ENCODE data around the gene XYLT1. TPM values are rescaled to one million over a fixed set of nuclear protein-coding genes. Genes with fewer than 3 reads are reported as not detected.

Gene XYLT1
- total and polyA plus RNA-seq, 2 of the 8 experiments (the other 6 are each of a cell fraction or from before 2014, with no cell fraction given): 6.6 to 25.4 TPM

- TF ChIP-seq, protein P1, sequence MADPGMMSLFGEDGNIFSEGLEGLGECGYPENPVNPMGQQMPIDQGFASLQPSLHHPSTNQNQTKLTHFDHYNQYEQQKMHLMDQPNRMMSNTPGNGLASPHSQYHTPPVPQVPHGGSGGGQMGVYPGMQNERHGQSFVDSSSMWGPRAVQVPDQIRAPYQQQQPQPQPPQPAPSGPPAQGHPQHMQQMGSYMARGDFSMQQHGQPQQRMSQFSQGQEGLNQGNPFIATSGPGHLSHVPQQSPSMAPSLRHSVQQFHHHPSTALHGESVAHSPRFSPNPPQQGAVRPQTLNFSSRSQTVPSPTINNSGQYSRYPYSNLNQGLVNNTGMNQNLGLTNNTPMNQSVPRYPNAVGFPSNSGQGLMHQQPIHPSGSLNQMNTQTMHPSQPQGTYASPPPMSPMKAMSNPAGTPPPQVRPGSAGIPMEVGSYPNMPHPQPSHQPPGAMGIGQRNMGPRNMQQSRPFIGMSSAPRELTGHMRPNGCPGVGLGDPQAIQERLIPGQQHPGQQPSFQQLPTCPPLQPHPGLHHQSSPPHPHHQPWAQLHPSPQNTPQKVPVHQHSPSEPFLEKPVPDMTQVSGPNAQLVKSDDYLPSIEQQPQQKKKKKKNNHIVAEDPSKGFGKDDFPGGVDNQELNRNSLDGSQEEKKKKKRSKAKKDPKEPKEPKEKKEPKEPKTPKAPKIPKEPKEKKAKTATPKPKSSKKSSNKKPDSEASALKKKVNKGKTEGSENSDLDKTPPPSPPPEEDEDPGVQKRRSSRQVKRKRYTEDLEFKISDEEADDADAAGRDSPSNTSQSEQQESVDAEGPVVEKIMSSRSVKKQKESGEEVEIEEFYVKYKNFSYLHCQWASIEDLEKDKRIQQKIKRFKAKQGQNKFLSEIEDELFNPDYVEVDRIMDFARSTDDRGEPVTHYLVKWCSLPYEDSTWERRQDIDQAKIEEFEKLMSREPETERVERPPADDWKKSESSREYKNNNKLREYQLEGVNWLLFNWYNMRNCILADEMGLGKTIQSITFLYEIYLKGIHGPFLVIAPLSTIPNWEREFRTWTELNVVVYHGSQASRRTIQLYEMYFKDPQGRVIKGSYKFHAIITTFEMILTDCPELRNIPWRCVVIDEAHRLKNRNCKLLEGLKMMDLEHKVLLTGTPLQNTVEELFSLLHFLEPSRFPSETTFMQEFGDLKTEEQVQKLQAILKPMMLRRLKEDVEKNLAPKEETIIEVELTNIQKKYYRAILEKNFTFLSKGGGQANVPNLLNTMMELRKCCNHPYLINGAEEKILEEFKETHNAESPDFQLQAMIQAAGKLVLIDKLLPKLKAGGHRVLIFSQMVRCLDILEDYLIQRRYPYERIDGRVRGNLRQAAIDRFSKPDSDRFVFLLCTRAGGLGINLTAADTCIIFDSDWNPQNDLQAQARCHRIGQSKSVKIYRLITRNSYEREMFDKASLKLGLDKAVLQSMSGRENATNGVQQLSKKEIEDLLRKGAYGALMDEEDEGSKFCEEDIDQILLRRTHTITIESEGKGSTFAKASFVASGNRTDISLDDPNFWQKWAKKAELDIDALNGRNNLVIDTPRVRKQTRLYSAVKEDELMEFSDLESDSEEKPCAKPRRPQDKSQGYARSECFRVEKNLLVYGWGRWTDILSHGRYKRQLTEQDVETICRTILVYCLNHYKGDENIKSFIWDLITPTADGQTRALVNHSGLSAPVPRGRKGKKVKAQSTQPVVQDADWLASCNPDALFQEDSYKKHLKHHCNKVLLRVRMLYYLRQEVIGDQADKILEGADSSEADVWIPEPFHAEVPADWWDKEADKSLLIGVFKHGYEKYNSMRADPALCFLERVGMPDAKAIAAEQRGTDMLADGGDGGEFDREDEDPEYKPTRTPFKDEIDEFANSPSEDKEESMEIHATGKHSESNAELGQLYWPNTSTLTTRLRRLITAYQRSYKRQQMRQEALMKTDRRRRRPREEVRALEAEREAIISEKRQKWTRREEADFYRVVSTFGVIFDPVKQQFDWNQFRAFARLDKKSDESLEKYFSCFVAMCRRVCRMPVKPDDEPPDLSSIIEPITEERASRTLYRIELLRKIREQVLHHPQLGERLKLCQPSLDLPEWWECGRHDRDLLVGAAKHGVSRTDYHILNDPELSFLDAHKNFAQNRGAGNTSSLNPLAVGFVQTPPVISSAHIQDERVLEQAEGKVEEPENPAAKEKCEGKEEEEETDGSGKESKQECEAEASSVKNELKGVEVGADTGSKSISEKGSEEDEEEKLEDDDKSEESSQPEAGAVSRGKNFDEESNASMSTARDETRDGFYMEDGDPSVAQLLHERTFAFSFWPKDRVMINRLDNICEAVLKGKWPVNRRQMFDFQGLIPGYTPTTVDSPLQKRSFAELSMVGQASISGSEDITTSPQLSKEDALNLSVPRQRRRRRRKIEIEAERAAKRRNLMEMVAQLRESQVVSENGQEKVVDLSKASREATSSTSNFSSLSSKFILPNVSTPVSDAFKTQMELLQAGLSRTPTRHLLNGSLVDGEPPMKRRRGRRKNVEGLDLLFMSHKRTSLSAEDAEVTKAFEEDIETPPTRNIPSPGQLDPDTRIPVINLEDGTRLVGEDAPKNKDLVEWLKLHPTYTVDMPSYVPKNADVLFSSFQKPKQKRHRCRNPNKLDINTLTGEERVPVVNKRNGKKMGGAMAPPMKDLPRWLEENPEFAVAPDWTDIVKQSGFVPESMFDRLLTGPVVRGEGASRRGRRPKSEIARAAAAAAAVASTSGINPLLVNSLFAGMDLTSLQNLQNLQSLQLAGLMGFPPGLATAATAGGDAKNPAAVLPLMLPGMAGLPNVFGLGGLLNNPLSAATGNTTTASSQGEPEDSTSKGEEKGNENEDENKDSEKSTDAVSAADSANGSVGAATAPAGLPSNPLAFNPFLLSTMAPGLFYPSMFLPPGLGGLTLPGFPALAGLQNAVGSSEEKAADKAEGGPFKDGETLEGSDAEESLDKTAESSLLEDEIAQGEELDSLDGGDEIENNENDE (IDR thresholded peaks at IDR 0.05; ENCODE audit: insufficient replicate concordance, low read length): no peak
- no peak for TF ChIP-seq JUN (IDR thresholded peaks at IDR 0.05; ENCODE audit: low read depth, low read length)
- TF ChIP-seq NANOG (IDR thresholded peaks at IDR 0.05; ENCODE audit: insufficient read depth, low read depth, low read length, poor library complexity, severe bottlenecking): no peak
- TF ChIP-seq SIX5 (IDR thresholded peaks at IDR 0.05; ENCODE audit: low read depth, low read length): no peak
- no peak for TF ChIP-seq SIN3A (conservative IDR thresholded peaks at IDR 0.05 in 1 of 2, IDR thresholded peaks at IDR 0.05 in 1 of 2; ENCODE audit: low read depth in 1 of 2, low read length in 2 of 2)
- TF ChIP-seq, protein P2, sequence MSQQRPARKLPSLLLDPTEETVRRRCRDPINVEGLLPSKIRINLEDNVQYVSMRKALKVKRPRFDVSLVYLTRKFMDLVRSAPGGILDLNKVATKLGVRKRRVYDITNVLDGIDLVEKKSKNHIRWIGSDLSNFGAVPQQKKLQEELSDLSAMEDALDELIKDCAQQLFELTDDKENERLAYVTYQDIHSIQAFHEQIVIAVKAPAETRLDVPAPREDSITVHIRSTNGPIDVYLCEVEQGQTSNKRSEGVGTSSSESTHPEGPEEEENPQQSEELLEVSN (IDR thresholded peaks at IDR 0.05): no peak
- TF ChIP-seq KDM1A (IDR thresholded peaks at IDR 0.05; ENCODE audit: borderline replicate concordance, low read length): no peak
- no peak for TF ChIP-seq JUND (IDR thresholded peaks at IDR 0.05; ENCODE audit: low read length)
- TF ChIP-seq CBX8 (IDR thresholded peaks at IDR 0.05; ENCODE audit: borderline replicate concordance, low read depth, low read length): no peak
- no peak for TF ChIP-seq TEAD4 (IDR thresholded peaks at IDR 0.05; ENCODE audit: low read depth, low read length)
- no peak for TF ChIP-seq CBX5 (IDR thresholded peaks at IDR 0.05; ENCODE audit: low read depth, low read length)
These were observed 171.0 kb downstream of the XYLT1 start (continued) for GRCh38 chr16:17299790-17300189.

Measured in H1 (cell line).